Karpas-422 (cell line): Measurements from ENCODE around the gene PCDHGA4. TPM values are rescaled to one million over a fixed set of nuclear protein-coding genes. Genes with fewer than 3 reads are reported as not detected.
A peak's percentile ranks its signal among the peaks of the same experiment; 100 is the strongest.
"Not testable (repeated sequence)": the region's sequence is repeated elsewhere in the genome, so short reads cannot be mapped to it uniquely, and the experiment has no call there.

ENCODE experiments used
- DNase-seq: peaks from one replicate; pipeline ENCODE4 v3.0.0-alpha.2; 2015
- H2AFZ ChIP-seq: fragments of 200-600 bp; sonication (generic); 2 replicates; pipeline ENCODE4 v1.6.1; 2014; ENCODE audit warnings: antibody characterized with exemption, low read length, mixed read lengths
- H3K27ac ChIP-seq: fragments of 200-600 bp; sonication (generic); 2 replicates; pipeline ENCODE4 v1.5.1; 2014; ENCODE audit warnings: mild to moderate bottlenecking, low read length, moderate library complexity
- H3K27me3 ChIP-seq: fragments of 200-600 bp; sonication (generic); 2 replicates; pipeline ENCODE4 v1.6.1; 2014; ENCODE audit warnings: low read length, mixed read lengths
- H3K36me3 ChIP-seq: fragments of 200-600 bp; sonication (generic); 2 replicates; pipeline ENCODE4 v1.6.1; 2014; ENCODE audit warnings: low read length, mixed read lengths; ENCODE audit not compliant: insufficient read depth
- H3K4me1 ChIP-seq: fragments of 200-600 bp; sonication (generic); 2 replicates; pipeline ENCODE4 v1.6.1; 2014; ENCODE audit warnings: mild to moderate bottlenecking, low read length, mixed read lengths
- H3K4me2 ChIP-seq: fragments of 200-600 bp; sonication (generic); 2 replicates; pipeline ENCODE4 v1.6.1; 2014; ENCODE audit warnings: low read length, low read depth, mild to moderate bottlenecking; ENCODE audit not compliant: poor library complexity, severe bottlenecking
- H3K4me3 ChIP-seq: fragments of 200-600 bp; sonication (generic); 2 replicates; pipeline ENCODE4 v1.5.1; 2014; ENCODE audit warnings: mild to moderate bottlenecking, antibody characterized with exemption, low read length, mixed read lengths
- H3K79me2 ChIP-seq: fragments of 200-600 bp; sonication (generic); 2 replicates; pipeline ENCODE4 v1.6.1; 2014; ENCODE audit warnings: mild to moderate bottlenecking, low read length, mixed read lengths
- H3K9ac ChIP-seq: fragments of 200-600 bp; sonication (generic); 2 replicates; pipeline ENCODE4 v1.6.0; 2014; ENCODE audit warnings: low read length
- H3K9me2 ChIP-seq: fragments of 200-600 bp; sonication (generic), shearing (Covaris generic); replicated peaks from 2 replicates; pipeline ENCODE4 v1.6.0; 2014; ENCODE audit warnings: mild to moderate bottlenecking, low read length, moderate library complexity; ENCODE audit not compliant: insufficient read depth
- H3K9me3 ChIP-seq: fragments of 300-700, 200-600 bp; sonication (generic); 2 replicates; pipeline ENCODE4 v1.6.1; 2014; ENCODE audit warnings: low read length, mixed read lengths
- H4K20me1 ChIP-seq: fragments of 200-600 bp; sonication (generic); 2 replicates; pipeline ENCODE4 v1.6.1; 2014; ENCODE audit warnings: mild to moderate bottlenecking, antibody characterized with exemption, low read length, low read depth; ENCODE audit not compliant: insufficient read depth
- total RNA-seq: library from RNA; depleted of rRNA; stranded (reverse); fragments of >200 nt; shearing (Covaris generic); gene quantifications from 2 replicates; pipeline ENCODE4 v1.2.3, GENCODE V29; 2014; ENCODE audit warnings: low replicate concordance

PCDHGA4 gene
- total RNA-seq, 1 experiment from 2014 or later, result 13.5 TPM

DNA sequence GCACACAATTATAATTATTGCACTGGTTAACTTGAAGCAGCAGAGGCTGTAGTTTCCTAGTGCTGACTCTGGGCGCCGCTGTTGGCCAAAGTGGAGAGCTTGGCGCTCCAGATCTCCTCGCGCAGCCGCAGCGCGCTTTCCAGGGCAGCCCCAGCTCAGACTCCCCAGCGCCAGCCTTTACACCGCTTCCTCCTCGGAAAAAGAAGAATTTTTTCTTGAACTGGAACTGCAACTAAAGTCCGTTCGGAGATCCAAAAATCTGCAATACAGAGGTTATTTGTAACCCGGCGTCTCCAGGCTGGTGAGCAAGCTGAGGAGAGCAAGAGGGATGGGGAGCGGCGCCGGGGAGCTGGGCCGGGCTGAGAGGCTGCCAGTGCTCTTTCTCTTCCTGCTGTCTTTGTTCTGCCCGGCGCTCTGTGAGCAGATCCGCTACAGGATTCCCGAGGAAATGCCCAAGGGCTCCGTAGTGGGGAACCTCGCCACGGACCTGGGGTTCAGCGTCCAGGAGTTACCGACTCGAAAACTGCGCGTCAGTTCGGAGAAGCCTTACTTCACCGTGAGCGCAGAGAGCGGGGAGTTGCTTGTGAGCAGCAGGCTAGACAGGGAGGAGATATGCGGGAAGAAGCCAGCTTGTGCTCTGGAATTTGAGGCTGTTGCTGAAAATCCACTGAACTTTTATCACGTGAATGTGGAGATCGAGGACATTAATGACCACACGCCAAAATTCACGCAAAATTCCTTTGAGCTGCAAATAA is 32.9 kb downstream of the PCDHGA4 start, which contains the start of gene PCDHGB4:
Gene PCDHGB4, plus strand, starts transcription at position 142 of the 755 bp plus-strand sequence. Its CDS starts 187 bp downstream, at position 329.
- H3K79me2 ChIP-seq, result peaks cover 12% of the 10 kb centered on the region; the same call in 1 of the 2 replicates
- not testable (repeated sequence) for H3K27ac ChIP-seq, H3K4me1 ChIP-seq, H3K4me2 ChIP-seq, H3K9ac ChIP-seq, H3K27me3 ChIP-seq, H3K9me2 ChIP-seq, H3K4me3 ChIP-seq, H2AFZ ChIP-seq, H4K20me1 ChIP-seq, DNase-seq
- peaks cover 47% of the 10 kb centered on the region for H3K36me3 ChIP-seq
- peaks cover 26% of the 10 kb centered on the region for H3K9me3 ChIP-seq

DNA sequence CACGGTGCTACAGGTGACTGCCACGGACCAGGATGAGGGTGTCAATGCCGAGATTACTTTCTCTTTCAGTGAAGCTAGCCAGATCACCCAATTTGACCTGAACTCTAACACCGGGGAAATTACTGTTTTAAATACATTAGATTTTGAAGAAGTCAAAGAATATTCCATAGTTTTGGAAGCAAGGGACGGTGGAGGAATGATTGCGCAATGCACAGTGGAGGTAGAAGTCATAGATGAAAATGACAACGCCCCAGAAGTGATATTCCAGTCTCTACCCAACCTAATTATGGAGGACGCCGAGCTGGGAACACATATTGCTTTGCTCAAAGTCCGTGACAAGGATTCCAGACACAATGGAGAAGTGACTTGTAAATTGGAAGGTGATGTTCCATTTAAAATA is 33.8 kb downstream of the PCDHGA4 start:
- H3K4me2 ChIP-seq, result no peak overlapping the region
- H3K4me3 ChIP-seq, result no peak overlapping the region
- peaks cover 9% of the 10 kb centered on the region; the same call in 1 of the 2 replicates for H3K79me2 ChIP-seq
- no peak overlapping the region for H3K9ac ChIP-seq
- H4K20me1 ChIP-seq, result no peaks in the 10 kb centered on the region
- H3K4me1 ChIP-seq, result no peaks in the 10 kb centered on the region
- H3K9me2 ChIP-seq, result no peaks in the 10 kb centered on the region
- H3K9me3 ChIP-seq, result peaks cover 24% of the 10 kb centered on the region
- no peak for DNase-seq
- H3K27me3 ChIP-seq, result no peaks in the 10 kb centered on the region
- H2AFZ ChIP-seq, result no peak overlapping the region
- no peak overlapping the region for H3K27ac ChIP-seq
- H3K36me3 ChIP-seq, result peaks cover 41% of the 10 kb centered on the region

DNA sequence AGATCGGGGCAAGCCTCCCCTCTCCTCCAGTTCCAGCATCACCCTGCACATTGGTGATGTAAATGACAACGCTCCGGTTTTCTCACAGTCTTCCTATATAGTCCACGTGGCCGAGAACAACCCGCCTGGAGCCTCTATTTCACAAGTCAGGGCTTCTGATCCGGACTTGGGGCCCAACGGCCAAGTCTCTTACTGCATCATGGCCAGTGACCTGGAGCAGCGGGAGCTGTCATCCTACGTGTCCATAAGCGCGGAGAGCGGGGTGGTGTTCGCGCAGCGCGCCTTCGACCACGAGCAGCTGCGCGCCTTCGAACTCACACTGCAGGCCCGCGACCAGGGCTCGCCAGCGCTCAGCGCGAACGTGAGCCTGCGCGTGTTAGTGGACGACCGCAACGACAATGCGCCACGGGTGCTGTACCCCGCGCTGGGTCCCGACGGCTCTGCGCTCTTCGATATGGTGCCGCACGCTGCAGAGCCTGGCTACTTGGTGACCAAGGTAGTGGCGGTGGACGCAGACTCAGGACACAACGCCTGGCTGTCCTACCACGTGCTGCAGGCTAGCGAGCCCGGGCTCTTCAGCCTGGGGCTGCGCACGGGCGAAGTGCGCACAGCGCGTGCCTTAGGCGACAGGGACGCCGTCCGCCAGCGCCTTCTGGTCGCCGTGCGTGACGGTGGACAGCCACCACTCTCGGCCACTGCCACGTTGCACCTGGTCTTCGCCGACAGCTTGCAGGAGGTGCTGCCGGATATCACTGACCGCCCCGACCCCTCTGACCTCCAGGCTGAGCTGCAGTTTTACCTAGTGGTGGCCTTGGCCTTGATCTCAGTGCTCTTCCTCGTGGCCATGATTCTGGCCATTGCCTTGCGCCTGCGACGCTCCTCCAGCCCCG is 34.6 kb downstream of the PCDHGA4 start:
- H3K9ac ChIP-seq, result no peak overlapping the region
- peaks cover 8% of the 10 kb centered on the region; the same call in 1 of the 2 replicates for H3K79me2 ChIP-seq
- no peaks in the 10 kb centered on the region for H3K4me1 ChIP-seq
- H3K27ac ChIP-seq, result no peak overlapping the region
- no peaks in the 10 kb centered on the region for H3K27me3 ChIP-seq
- H3K36me3 ChIP-seq, result peaks cover 40% of the 10 kb centered on the region
- no peaks in the 10 kb centered on the region for H4K20me1 ChIP-seq
- no peak for DNase-seq
- H3K4me2 ChIP-seq, result no peak overlapping the region
- peaks cover 23% of the 10 kb centered on the region for H3K9me3 ChIP-seq
- no peak overlapping the region for H2AFZ ChIP-seq
- no peak overlapping the region for H3K4me3 ChIP-seq
- H3K9me2 ChIP-seq, result no peaks in the 10 kb centered on the region

DNA sequence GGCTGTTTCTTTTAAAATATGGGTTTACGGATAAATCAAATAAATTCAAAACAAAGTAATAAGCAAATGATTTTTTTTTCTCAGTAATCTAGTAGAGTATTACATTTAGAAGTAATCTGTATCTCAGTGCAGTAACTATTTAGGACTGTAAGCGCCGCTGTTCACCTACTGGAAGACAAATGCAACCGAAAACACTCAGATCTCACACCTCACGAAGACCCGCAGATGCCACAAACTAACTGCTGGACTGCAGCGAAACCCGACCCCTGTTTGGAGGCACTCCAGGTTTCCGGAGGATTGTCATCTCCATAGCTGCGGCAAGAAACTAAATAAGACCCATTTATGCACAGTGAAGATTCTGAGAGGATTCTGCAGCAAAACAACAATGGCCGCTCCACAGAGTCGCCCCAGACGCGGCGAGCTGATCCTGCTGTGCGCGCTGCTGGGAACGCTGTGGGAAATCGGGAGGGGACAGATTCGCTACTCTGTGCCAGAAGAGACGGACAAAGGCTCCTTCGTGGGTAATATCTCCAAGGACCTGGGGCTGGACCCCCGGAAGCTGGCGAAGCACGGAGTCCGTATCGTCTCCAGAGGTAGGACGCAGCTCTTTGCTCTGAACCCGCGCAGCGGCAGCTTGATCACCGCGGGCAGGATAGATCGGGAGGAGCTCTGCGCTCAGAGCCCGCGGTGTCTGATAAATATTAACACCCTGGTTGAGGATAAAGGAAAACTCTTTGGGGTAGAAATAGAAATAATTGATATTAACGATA is 37.8 kb downstream of the PCDHGA4 start, which contains the start of gene PCDHGA8:
Gene PCDHGA8, plus strand, starts transcription at position 205 of the 770 bp plus-strand sequence. Its CDS starts 181 bp downstream, at position 386.
- H3K36me3 ChIP-seq, result peaks cover 27% of the 10 kb centered on the region; the same call in 1 of the 2 replicates
- no peak within 1 kb of the TSS for H3K4me3 ChIP-seq
- no peaks in the 10 kb centered on the region for H3K27me3 ChIP-seq
- no peaks in the 10 kb centered on the region for H3K79me2 ChIP-seq
- H3K4me1 ChIP-seq, result no peaks in the 10 kb centered on the region
- H3K27ac ChIP-seq, result no peak within 1 kb of the TSS
- H3K9me2 ChIP-seq, result no peaks in the 10 kb centered on the region
- no peak for DNase-seq
- peaks cover 19% of the 10 kb centered on the region for H3K9me3 ChIP-seq
- H3K9ac ChIP-seq, result no peak within 1 kb of the TSS
- no peak within 1 kb of the TSS for H2AFZ ChIP-seq
- no peak within 1 kb of the TSS for H3K4me2 ChIP-seq
- no peaks in the 10 kb centered on the region for H4K20me1 ChIP-seq

DNA sequence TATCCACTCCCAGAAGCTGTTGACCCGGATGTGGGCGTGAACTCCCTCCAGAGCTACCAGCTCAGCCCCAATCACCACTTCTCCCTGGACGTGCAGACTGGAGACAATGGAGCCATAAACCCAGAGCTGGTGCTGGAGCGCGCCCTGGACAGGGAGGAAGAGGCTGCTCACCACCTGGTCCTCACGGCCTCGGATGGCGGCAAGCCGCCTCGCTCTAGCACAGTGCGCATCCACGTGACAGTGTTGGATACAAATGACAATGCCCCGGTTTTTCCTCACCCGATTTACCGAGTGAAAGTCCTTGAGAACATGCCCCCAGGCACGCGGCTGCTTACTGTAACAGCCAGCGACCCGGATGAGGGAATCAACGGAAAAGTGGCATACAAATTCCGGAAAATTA is 38.4 kb downstream of the PCDHGA4 start:
- no peaks in the 10 kb centered on the region for H3K9me2 ChIP-seq
- H3K9me3 ChIP-seq, result peaks cover 19% of the 10 kb centered on the region
- no peak overlapping the region for H3K27ac ChIP-seq
- no peaks in the 10 kb centered on the region for H4K20me1 ChIP-seq
- no peaks in the 10 kb centered on the region for H3K79me2 ChIP-seq
- H3K4me2 ChIP-seq, result no peak overlapping the region
- H3K9ac ChIP-seq, result no peak overlapping the region
- H3K4me1 ChIP-seq, result no peaks in the 10 kb centered on the region
- no peak overlapping the region for H3K4me3 ChIP-seq
- H2AFZ ChIP-seq, result no peak overlapping the region
- H3K36me3 ChIP-seq, result peaks cover 27% of the 10 kb centered on the region; the same call in 1 of the 2 replicates
- no peaks in the 10 kb centered on the region for H3K27me3 ChIP-seq
- no peak for DNase-seq

DNA sequence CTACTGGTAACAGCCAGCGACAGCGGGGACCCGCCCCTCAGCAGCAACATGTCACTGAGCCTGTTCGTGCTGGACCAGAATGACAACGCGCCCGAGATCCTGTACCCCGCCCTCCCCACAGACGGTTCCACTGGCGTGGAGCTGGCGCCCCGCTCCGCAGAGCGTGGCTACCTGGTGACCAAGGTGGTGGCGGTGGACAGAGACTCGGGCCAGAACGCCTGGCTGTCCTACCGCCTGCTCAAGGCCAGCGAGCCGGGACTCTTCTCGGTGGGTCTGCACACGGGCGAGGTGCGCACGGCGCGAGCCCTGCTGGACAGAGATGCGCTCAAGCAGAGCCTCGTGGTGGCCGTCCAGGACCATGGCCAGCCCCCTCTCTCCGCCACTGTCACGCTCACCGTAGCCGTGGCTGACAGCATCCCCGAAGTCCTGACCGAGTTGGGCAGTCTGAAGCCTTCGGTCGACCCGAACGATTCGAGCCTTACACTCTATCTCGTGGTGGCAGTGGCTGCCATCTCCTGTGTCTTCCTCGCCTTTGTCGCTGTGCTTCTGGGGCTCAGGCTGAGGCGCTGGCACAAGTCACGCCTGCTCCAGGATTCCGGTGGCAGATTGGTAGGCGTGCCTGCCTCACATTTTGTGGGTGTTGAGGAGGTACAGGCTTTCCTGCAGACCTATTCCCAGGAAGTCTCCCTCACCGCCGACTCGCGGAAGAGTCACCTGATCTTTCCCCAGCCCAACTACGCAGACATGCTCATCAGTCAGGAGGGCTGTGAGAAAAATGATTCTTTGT is 39.8 kb downstream of the PCDHGA4 start:
- not testable (repeated sequence) for H3K4me1 ChIP-seq, H4K20me1 ChIP-seq, H3K9me2 ChIP-seq, H3K27ac ChIP-seq, H3K4me2 ChIP-seq, H3K27me3 ChIP-seq, H3K79me2 ChIP-seq, H3K9ac ChIP-seq, H2AFZ ChIP-seq, H3K4me3 ChIP-seq, DNase-seq
- peaks cover 23% of the 10 kb centered on the region for H3K9me3 ChIP-seq
- H3K36me3 ChIP-seq, result peaks cover 37% of the 10 kb centered on the region

DNA sequence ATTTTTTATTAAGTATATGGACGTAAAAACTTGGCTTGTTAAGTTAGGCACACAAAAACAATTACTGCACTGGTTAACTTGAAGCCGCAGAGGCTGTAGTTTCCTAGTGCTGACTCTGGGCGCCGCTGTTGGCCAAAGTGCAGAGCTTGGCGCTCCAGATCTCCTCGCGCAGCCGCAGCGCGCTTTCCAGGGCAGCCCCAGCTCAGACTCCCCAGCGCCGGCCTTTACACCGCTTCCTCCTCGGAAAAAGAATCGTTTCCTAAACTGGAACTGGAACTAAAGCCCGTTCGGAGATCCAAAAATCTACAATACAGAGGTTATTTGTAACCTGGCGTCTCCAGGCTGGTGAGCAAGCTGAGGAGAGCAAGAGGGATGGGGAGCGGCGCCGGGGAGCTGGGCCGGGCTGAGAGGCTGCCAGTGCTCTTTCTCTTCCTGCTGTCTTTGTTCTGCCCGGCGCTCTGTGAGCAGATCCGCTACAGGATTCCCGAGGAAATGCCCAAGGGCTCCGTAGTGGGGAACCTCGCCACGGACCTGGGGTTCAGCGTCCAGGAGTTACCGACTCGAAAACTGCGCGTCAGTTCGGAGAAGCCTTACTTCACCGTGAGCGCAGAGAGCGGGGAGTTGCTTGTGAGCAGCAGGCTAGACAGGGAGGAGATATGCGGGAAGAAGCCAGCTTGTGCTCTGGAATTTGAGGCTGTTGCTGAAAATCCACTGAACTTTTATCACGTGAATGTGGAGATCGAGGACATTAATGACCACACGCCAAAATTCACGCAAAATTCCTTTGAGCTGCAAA is 43.1 kb downstream of the PCDHGA4 start, which contains the start of gene PCDHGB5:
Gene PCDHGB5, plus strand, starts transcription at position 192 of the 796 bp plus-strand sequence. Its CDS starts 181 bp downstream, at position 373.
- peaks cover 22% of the 10 kb centered on the region for H3K79me2 ChIP-seq
- H3K27me3 ChIP-seq, H4K20me1 ChIP-seq, H2AFZ ChIP-seq, H3K4me1 ChIP-seq, H3K27ac ChIP-seq, H3K9me2 ChIP-seq: not testable (repeated sequence)
- H3K9ac ChIP-seq, result peak within 1 kb of the TSS; percentile 49
- H3K4me3 ChIP-seq, result peak within 1 kb of the TSS; percentile 51; the same call in 1 of the 2 replicates
- peak within 1 kb of the TSS; percentile 17 for H3K4me2 ChIP-seq
- peaks cover 29% of the 10 kb centered on the region for H3K36me3 ChIP-seq
- H3K9me3 ChIP-seq, result peaks cover 21% of the 10 kb centered on the region
- peak; percentile 78 for DNase-seq
